Measurements from ENCODE around the gene INAFM2.

INAFM2 gene

GRCh38 chr15:40293905-40294895, 29.3 kb upstream of the INAFM2 start:
- FAIRE-seq (no peak), DNase-seq (ENCODE audit: insufficient read length, low spot score) (no peak)
- TF ChIP-seq CTCF (IDR thresholded peaks at IDR 0.05; ENCODE audit: insufficient read depth, missing control alignments), result no peak

GRCh38 chr15:40295297-40295696, 28.2 kb upstream of the INAFM2 start:
- DNase-seq (ENCODE audit: insufficient read length, low spot score), result no peak
- TF ChIP-seq CTCF (IDR thresholded peaks at IDR 0.05; ENCODE audit: insufficient read depth, missing control alignments), result no peak
- FAIRE-seq, result no peak

- DNase-seq (ENCODE audit: insufficient read length, low spot score) (no peak), FAIRE-seq (no peak)
- no peak for TF ChIP-seq CTCF (IDR thresholded peaks at IDR 0.05; ENCODE audit: insufficient read depth, missing control alignments)
Measured at GRCh38 chr15:40295877-40296560, 27.5 kb upstream of the INAFM2 start.

GRCh38 chr15:40296561-40297230, 26.8 kb upstream of the INAFM2 start:
- TF ChIP-seq CTCF (IDR thresholded peaks at IDR 0.05; ENCODE audit: insufficient read depth, missing control alignments), result no peak
- DNase-seq (ENCODE audit: insufficient read length, low spot score) (peak; percentile 74), FAIRE-seq (no peak)

- TF ChIP-seq CTCF (IDR thresholded peaks at IDR 0.05; ENCODE audit: insufficient read depth, missing control alignments), result no peak
- DNase-seq (ENCODE audit: insufficient read length, low spot score) (no peak), FAIRE-seq (no peak)
Measured at GRCh38 chr15:40297356-40297755, 26.1 kb upstream of the INAFM2 start.

- TF ChIP-seq CTCF (IDR thresholded peaks at IDR 0.05; ENCODE audit: insufficient read depth, missing control alignments), result no peak
- DNase-seq (ENCODE audit: insufficient read length, low spot score) (no peak), FAIRE-seq (no peak)
Measured at GRCh38 chr15:40298216-40298935, 25.1 kb upstream of the INAFM2 start.
